ENCODE data around the gene CSPG4. TPM values are rescaled to one million over a fixed set of nuclear protein-coding genes. Genes with fewer than 3 reads are reported as not detected.
"Not testable (repeated sequence)": the region's sequence is repeated elsewhere in the genome, so short reads cannot be mapped to it uniquely, and the experiment has no call there.

CSPG4 gene
- total and polyA plus RNA-seq, 8 donors, result 0.35 to 3.1 (median 1.0) TPM

GRCh38 chr15:75702436-75702835 is 10.2 kb downstream of the CSPG4 start:
- Histone ChIP-seq H3K4me1 (no peaks in the 10 kb centered on the region), H3K27ac (no peak overlapping the region), H3K9me3 (no peaks in the 10 kb centered on the region), H3K4me3 (no peak overlapping the region), H3K36me3 (no peaks in the 10 kb centered on the region), H3K27me3 (no peaks in the 10 kb centered on the region)
- intact Hi-C loops (cut with DNase I), result no loop called here
- FAIRE-seq, result no peak
- WGBS, 2 donors, result 75 to 84% methylated on average over 4 to 6 of the region's 6 CpGs
- no peak for ATAC-seq
- TF ChIP-seq, protein P1, sequence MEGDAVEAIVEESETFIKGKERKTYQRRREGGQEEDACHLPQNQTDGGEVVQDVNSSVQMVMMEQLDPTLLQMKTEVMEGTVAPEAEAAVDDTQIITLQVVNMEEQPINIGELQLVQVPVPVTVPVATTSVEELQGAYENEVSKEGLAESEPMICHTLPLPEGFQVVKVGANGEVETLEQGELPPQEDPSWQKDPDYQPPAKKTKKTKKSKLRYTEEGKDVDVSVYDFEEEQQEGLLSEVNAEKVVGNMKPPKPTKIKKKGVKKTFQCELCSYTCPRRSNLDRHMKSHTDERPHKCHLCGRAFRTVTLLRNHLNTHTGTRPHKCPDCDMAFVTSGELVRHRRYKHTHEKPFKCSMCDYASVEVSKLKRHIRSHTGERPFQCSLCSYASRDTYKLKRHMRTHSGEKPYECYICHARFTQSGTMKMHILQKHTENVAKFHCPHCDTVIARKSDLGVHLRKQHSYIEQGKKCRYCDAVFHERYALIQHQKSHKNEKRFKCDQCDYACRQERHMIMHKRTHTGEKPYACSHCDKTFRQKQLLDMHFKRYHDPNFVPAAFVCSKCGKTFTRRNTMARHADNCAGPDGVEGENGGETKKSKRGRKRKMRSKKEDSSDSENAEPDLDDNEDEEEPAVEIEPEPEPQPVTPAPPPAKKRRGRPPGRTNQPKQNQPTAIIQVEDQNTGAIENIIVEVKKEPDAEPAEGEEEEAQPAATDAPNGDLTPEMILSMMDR (IDR thresholded peaks at IDR 0.05), result no peak
- no peak for DNase-seq

GRCh38 chr15:75701071-75702003 is 11.3 kb downstream of the CSPG4 start:
- 79 to 87% methylated on average over 11 to 13 of the region's 13 CpGs for WGBS, 2 donors
- DNase-seq; H3K4me3 ChIP-seq; FAIRE-seq; H3K9me3 ChIP-seq; H3K27ac ChIP-seq; ATAC-seq; intact Hi-C loops (cut with DNase I); H3K27me3 ChIP-seq; H3K36me3 ChIP-seq; H3K4me1 ChIP-seq: not testable (repeated sequence)

- ATAC-seq (peak in 3 of 4 donors; percentile 41 to 79 (median 56)), DNase-seq (peak in 1 of 6 donors; percentile 45)
- intact Hi-C loops (cut with DNase I); H3K4me3 ChIP-seq; FAIRE-seq; H3K27ac ChIP-seq; H3K27me3 ChIP-seq; H3K36me3 ChIP-seq; H3K4me1 ChIP-seq; H3K9me3 ChIP-seq: not testable (repeated sequence)
- WGBS, 2 donors, result 53 to 89% methylated on average over 5 to 15 of the region's 17 CpGs
Observed at GRCh38 chr15:75699961-75700874, 12.4 kb downstream of the CSPG4 start.

DNA sequence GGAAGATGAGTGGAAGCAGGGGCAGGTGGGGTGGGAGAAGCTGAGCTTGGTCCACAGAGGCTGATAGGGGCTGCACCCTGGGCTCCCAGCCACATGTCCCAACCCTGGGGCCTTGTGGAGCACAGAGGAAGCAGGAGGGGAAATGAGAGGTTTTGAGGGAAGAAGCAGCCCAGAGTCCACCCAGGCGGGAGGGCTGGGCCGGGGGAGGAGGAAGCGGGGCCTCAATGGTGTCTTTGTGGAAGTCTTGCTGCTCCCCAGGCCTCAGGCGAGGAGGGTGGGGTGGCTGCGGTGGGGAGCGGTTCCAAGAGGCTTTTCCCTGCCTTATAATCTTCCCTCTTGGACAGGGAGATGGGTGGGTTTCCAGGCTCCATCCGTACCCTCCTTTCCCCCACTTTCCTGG is 13.1 kb downstream of the CSPG4 start:
- 70 to 72% methylated on average over 7 of the region's 7 CpGs for WGBS, 2 donors
- H3K27me3 ChIP-seq; FAIRE-seq; DNase-seq; intact Hi-C loops (cut with DNase I); H3K9me3 ChIP-seq; H3K36me3 ChIP-seq; H3K4me3 ChIP-seq; H3K4me1 ChIP-seq; H3K27ac ChIP-seq: not testable (repeated sequence)
- peak in 2 of 4 donors; percentile 11 to 32 for ATAC-seq

- H3K9me3 ChIP-seq; FAIRE-seq; H3K27me3 ChIP-seq; ATAC-seq; intact Hi-C loops (cut with DNase I); H3K27ac ChIP-seq; H3K4me3 ChIP-seq; H3K36me3 ChIP-seq: not testable (repeated sequence)
- peak in 1 of 6 donors; percentile 53 for DNase-seq
- H3K4me1 ChIP-seq, result peaks cover 0 to 15% (median 11%) of the 10 kb centered on the region in 3 donors
- WGBS, 2 donors, result 73 to 77% methylated on average over 16 to 21 of the region's 21 CpGs
Observed at GRCh38 chr15:75697974-75698747, 14.5 kb downstream of the CSPG4 start.

DNA sequence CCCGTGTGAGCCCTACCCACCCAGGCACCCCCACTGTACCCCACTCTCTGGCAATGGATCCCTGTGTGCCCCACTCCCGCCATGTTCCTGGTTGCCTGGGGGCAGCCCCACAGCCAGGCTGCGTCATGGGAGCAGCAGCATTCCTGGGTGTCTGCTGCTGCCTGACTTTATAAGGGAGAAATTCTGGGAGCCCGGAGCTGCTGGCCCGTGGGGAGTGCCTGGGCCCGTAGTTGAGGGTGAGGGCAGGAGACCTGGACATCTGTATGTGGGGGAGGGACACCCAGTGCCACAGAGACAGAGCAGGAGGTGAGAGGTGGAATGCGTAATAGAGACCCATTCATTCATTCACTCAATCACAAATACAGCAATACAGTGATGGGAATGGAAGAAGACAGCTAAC is 15.1 kb downstream of the CSPG4 start:
- Histone ChIP-seq H3K4me1 (peaks cover 0 to 15% (median 11%) of the 10 kb centered on the region in 3 donors), H3K4me3 (no peak overlapping the region), H3K27me3 (no peaks in the 10 kb centered on the region), H3K36me3 (no peaks in the 10 kb centered on the region), H3K27ac (no peak overlapping the region), H3K9me3 (no peaks in the 10 kb centered on the region)
- TF ChIP-seq, protein P1 (IDR thresholded peaks at IDR 0.05), result no peak
- ATAC-seq (no peak), DNase-seq (peak in 2 of 6 donors; percentile 38 to 51), FAIRE-seq (no peak)
- WGBS, 2 donors, result 79 to 87% methylated on average over 7 of the region's 7 CpGs
- intact Hi-C loops (cut with DNase I), result no loop called here
